NOMO-1 treated with dmso at 0.1 percent for 144 hours (cell line): ENCODE results near the gene ATP2C1.
"Not testable (repeated sequence)": the region's sequence is repeated elsewhere in the genome, so short reads cannot be mapped to it uniquely, and the experiment has no call there.

Source experiments
- DNase-seq: peaks from one replicate; lab custom pipeline; 2025; ENCODE audit not compliant: unreplicated experiment; lab: John Stamatoyannopoulos, UW

The ATP2C1 gene

GRCh38 chr3:131036200-131036816, 142.4 kb downstream of the ATP2C1 start:
- DNase-seq = no peak

- no peak for DNase-seq
These were observed 143.1 kb downstream of the ATP2C1 start for GRCh38 chr3:131036986-131037385.

- no peak for DNase-seq
These were observed 144.4 kb downstream of the ATP2C1 start for GRCh38 chr3:131038326-131038725.

- DNase-seq = not testable (repeated sequence)
These were observed 148.5 kb downstream of the ATP2C1 start for GRCh38 chr3:131042271-131042985.

GRCh38 chr3:131047582-131047981, 153.7 kb downstream of the ATP2C1 start:
- DNase-seq = no peak

- no peak for DNase-seq
These were observed 154.1 kb downstream of the ATP2C1 start for GRCh38 chr3:131048030-131048429.

GRCh38 chr3:131050001-131050400, 156.1 kb downstream of the ATP2C1 start:
- DNase-seq = no peak

GRCh38 chr3:131053043-131053859, 159.4 kb downstream of the ATP2C1 start:
- DNase-seq = no peak
